ENCODE results near the gene CD164L2.

The CD164L2 gene

DNA sequence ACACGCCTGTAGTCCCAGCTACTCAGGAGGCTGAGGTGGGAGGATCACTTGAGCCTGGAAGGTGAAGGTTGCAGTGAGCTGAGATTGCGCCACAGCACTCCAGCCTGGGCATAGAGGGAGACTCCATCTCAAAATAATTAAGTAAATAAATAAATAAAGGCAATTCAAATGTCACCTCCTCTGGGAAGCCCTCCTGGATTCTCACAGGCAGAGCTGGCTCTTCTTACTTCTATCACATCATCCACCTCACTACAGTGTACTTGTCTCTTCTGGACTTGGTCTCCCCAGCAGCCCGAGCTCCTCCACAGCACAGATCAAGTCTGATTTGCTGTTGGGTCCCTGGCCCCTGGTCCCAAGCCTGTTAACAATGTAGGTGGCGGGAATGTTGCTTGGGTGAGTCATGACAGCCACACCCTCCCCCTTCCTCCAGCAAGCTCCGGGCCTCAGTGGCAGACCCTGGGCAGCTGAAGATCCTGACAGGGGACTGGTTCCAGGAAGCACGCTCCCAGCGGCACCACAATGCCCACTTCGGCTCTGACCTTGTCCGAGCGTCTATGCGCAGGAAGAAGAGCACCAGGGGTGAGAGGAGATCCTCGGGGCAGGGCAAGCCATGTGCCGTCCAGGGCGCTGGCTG, 36.0 kb downstream of the CD164L2 start:
- DNase-seq (ENCODE audit: low read depth), result no peak

DNA sequence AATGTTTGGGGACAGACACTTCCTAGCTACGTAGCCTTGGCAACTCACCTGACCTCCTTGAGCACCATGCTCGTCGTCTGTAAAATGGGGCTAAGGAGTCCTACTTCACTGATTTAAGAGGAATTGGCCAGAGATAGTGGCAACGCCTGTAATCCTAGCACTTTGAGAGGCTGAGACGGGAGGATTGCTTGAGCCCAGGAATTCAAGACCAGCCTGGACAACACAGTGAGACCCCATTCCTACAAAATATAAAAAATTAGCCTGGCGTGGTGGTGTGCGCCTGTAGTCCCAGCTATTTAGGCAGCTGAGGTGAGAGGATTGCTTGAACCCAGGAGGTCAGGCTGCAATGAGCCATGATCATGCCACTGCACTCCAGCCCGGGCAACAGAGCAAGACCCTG, 36.8 kb downstream of the CD164L2 start:
- DNase-seq (ENCODE audit: low read depth), result no peak

DNA sequence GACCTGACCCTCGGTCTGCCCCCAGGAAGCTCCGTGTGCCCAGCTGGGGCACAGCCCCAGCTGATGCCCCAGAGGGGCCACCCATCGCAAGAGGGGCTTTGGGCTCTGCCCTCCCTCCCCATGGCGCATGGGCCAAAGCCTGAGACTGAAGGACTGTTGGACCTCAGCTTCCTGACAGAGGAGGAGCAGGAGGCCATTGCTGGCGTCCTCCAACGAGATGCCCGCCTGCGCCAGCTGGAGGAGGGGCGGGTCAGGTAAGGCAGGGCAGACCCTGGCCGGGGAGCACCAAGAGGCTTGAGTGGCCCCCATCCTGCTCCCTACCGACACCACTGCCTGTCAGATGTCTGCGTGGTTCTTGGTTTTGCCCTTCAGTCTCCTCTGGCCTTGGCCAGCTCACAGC, 37.9 kb downstream of the CD164L2 start:
- no peak for DNase-seq (ENCODE audit: low read depth)

DNA sequence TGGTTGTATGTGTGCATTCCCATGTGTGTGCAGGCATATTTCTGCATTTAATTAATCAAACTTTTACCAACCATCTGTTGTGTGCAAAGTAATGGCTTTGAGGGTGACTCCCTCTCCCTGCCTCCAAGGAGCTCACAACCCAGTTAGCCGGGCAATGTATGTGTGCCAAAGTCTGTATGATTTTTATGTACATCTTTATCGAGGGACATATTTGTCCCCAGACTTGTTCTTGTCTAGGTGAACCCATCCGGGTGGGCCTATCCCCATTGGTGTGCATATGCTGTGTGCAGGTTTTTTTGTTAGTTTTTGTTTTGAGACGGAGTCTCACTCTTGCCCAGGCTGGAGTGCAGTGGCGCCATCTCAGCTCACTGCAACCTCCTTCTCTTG, 39.5 kb downstream of the CD164L2 start:
- DNase-seq (ENCODE audit: low read depth), result no peak

DNA sequence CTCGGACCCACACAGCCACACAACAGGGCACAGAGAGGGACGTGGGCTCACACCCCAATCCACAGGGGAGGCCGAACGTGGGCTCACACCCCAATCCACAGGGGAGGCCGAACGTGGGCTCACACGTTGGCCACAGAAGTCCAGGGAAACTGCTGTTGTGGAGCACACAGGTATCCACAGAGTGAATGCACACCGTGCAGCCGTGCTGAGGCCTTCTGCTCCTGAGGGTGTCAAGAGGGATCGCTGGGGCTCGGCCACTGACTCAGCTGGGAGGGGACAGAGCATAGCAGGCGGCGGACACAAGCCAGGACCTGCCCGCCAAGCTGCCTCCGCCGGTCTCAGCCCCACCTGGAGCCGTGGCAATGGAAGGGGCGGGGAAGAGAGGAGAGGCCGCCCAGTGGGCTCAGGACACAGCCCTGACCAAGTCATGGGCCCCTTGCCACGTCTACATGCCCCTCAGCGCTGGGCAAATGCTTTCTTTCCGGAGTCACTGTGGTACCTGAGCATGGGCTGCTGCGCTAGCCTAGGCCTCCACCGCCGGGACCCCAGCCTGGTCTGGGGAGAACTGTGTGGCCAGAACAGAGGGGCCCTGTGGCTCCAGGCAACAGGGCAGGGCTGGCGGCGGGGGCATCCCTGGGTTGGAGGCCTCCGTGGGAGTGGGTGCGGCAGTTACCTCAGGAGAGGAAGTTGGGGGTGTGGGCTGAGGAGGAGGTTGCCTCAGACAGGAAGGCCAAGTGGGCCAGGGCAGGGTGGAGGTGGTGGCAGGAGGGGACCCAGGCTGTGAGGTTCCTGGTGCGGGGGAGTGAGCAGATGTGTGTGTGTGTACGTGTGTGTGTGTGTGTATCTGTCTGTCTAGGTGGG, 40.1 kb downstream of the CD164L2 start:
- DNase-seq (ENCODE audit: low read depth), result no peak

DNA sequence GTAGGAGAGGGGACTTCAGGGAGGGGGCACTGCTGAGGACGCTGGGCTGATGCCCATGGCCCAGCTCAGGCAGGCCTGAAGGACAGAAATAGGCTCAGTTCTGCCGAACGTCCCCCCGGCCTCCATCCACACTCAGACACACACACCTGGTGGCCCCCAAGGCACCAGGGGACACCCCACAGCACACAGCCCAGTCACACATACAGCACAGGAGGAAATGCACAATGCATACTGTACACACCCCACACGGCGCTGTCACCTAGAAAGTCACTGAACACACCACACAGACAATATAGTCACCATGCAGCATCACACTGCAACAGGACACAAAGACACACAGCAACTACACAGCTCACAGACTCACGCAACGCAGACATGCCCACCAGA, 40.7 kb downstream of the CD164L2 start:
- DNase-seq (ENCODE audit: low read depth), result no peak

DNA sequence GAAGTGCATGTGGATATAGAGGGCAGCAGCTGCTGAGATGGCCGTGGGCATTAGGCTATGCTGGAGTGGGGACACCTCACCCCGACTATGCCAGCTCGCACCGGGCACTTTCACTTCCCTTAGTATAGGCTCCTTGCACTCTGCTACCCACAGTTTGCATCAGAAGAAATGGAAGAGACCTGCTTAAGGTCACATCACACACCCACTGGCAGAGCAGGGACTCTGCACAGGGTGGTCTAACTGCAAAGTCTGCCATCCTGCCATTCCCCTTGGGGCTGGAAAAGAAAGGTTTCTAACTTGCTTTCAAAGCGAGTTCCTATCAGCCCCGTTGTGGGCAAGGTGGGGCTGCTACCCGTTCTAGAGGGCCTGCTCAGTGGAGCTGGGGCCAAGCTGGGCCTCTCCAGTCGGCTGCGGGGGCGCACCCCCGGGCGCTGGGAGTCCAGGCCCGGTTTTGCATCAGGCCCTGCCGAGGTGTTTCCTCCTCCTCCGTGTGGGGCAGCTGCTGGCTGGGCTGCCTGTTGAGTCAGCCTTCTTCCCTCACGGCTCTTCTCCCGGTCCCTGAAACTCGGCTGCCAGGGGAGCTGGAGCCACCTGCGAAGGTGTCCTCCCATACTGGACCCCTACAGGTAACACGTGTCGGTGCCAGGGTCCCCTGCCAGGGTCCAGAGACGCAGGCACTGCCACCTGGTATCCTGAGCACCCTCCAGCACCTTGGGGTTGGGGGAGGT, 41.4 kb downstream of the CD164L2 start, which contains the start of gene SYTL1:
SYTL1 (plus strand) TSS at position 498 of the 728 bp plus-strand sequence. CDS start 3,313 bp downstream, outside the sequence.
- DNase-seq (ENCODE audit: low read depth), result no peak

DNA sequence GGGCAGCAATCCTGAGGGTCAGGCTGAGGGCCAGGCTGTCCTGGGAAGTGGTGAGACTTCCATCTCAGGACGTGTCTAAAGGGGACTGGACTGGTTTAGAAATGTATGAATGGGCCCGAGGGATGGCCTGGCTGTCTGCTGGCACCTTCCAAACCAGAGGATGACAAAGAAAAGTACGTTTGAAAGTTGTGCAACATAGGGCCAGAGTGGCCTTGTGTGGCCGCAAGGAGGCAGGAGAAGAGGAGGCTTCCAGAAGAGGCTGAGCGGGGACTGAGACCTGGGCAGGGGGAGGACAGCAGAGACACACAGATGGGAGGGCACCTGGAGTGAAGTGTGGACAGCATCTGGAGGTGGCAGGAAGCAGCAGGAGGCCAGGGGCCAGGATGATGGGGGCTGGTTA, 43.9 kb downstream of the CD164L2 start:
- DNase-seq (ENCODE audit: low read depth), result no peak

DNA sequence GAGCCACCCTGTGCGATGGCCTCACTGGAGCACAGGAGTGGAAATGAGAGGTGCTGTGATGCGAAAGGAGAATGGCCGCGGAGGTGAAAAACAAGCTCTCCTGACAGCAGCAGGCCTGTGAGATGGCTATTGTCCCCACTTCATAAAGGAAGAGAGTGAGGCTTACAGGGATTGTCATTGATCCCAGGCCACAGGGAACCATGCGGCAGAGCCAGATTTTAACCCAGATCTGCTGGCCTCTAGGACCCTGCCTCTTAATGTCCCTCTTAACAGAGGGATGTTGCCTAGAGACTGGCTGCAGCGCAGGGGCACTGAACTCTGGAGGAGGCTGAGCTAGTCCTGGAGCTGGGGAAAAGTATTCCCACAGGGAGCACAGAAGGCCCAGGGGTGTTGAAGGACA, 44.4 kb downstream of the CD164L2 start:
- DNase-seq (ENCODE audit: low read depth), result no peak

DNA sequence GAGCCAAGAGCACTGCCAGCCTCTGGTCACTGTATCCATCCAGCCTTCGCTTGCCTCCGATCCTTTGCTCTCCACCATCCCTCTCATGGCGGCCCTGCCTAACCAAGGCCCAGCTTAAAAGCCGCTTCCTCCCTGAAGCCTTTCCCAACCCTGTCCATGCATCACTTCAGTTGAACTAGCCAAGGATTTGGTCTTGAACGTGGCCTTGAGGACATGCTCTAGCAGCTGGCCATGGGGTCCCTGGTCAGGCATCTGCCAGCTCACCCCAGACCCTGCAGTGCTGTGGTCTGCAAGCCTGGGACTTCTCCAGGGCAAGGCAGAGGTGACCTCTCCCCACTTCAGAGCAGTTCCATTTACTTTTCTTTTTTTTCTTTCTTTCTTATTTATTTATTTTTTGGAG, 46.4 kb downstream of the CD164L2 start:
- no peak for DNase-seq (ENCODE audit: low read depth)

DNA sequence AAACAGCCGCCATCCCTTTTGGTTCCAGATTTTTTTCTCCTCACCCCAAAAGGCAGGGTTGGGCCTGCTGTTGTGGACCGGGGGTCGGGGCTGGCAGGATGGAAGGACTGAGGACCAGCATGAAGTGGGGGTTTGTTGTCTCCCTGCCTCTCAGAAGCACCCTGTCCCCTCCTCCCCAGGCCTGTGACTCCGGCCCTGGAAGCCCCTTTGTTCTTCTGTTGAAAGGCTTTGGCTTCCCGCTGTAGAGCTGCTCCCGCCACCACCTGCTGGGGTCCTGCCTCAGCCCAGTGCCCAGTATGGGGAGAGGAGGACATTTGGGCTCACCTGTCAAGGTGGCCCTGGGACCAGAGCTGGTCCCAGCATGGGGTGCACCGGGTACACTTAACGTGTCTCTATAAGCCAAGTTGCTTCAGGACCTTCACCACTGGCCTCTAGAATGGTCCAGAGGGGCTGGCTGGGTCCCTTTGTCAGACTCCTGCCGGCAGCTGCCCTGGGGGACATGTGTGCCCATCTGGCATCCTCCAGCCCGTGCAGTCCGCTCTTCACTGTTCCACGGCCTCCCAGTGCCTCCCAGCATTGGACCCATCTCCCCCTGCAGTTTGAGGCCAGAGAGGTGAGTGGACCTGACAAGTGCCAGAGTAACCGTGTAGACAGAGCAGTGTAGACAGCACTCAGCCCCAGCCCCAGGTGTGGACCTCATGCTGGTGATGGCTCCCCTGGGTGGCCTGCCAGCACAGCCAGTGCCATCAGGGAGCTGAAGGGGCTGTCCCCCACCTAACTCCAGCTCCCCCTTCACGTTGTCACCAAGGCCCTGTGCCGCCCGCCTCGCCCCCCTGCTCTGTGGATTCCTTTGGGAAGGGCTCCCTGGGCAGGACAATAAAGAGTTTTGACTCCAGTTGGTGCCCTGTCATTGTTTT, 47.4 kb downstream of the CD164L2 start:
- no peak for DNase-seq (ENCODE audit: low read depth)

DNA sequence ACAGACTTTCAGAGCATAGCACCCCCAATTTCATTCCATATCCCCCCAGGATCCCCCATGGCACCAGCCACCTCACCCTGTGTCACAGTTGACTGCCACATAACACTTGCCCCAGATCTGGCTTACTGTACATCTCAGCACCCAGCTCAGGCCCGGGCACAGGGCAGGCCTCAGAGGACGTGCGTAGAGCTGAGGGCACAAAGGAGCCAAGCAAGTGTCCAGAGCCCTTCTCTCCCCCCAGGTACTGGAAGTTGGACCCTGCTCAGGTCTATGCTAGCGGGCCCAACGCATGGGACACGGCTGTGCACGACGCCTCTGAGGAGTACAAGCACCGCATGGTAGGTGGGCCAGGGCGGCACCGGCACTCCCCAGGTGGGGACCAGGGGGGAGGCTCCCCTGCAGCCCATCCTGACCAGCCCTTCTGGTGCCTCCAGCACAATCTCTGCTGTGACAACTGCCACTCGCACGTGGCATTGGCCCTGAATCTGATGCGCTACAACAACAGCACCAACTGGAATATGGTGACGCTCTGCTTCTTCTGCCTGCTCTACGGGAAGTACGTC, 49.3 kb downstream of the CD164L2 start:
- DNase-seq (ENCODE audit: low read depth), result no peak

DNA sequence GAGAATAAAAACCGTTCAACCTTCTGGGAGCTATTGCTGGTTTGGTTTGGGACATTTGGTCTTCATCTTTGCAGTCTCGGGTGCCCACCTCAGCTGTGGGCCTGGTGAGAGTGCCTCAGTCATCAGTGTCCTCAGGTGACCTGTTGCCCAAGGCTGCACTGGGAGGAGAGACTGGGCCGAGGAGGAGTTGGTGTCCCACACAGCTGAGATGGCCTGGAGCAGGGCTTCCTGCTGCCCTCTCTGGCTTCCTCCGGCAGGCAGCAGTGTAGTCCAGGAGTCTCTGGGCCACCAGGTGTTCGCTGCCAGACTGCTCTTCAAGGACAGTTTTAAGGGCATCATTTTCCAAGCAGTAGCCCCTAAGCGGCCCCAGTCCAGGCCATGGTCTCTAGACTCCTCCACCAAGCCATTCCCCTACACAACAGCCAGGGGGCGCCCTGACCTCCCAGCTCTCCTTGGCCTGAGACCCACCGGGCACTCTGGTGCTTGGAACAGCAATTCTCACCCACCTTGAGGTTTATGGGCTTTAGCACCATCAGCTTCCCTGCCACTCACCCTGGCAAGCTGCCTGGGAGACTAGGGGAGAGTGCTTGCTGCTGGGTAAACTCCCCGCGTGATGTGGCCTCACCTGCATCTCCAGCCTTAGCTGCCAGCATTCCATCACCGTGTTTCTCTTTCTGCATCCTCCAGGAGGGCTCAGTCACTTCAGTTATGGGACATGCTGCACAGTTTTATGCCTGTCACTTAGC, 50.4 kb downstream of the CD164L2 start:
- no peak for DNase-seq (ENCODE audit: low read depth)

DNA sequence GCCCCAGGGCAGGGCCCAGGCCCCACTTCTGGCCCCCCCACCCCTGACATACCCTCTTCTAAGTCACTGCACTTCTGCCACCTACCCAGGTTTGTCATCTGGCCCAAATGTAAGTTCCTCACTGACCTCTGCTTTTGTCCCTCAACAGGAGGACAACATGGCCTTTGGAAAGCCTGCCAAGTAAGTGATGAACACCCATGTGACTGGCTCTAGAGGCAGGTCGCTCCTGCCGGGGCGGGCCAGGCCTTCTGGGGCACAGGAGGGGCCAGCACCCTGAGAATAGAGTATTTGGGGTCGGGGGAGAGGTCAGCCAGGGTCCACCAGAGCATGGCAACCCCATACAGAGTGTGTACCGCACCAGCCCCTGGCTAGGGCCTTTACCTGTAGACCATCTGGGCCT, 51.2 kb downstream of the CD164L2 start:
- DNase-seq (ENCODE audit: low read depth), result no peak

DNA sequence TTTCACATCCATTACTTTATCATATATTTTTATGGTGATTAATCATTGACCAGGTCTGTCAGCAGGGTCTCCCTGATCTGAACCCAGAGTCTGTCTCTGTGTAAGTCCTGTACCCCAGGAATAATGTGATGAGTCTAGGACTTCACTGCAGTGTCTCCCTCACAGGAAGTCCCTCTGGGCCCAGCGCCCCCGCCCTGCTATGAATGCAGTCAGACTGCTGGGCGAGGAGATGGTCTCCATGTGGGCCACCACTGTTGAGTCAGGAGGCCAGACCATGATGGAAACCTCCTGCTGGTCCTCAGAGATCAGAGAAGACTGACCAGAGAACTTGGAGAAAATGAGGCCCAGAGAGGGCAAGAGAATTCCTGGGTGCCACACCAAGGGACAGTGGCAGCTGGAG, 51.7 kb downstream of the CD164L2 start:
- no peak for DNase-seq (ENCODE audit: low read depth)

DNA sequence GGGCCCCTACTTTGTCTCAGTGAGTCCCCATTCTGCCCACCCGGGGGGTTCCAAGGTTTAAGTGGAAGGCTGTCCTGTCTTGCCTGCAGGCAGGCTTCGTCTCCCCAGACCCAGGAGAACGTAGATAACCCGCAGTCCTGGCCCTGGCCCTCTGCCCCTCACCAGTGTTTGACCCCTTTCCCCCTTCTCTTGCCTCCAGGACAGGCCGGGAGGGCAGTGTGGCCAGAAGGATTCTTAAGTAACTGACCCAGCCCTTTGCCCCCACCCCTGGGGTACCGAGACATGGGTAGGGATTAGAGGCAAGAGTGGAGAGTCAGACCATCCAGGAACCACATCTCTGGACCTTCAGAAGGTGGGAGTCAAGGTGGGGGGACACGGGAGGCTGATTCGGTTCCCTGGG, 52.3 kb downstream of the CD164L2 start:
- no peak for DNase-seq (ENCODE audit: low read depth)
